Activated CD8-positive, alpha-beta memory T cell treated with anti-CD3 and anti-CD28 coated beads, Interleukin-2, amount 10 ng/mL, durations not matched to agents 7 days and 5 days (primary cell): ENCODE data around the gene PRPF6. TPM values are rescaled to one million over a fixed set of nuclear protein-coding genes. Genes with fewer than 3 reads are reported as not detected.

Experiments
- ATAC-seq: fragments of 150-1000 bp; cut with Tn5 transposase; one replicate; pipeline ENCODE4 v1.10.0; 2021; ENCODE audit warnings: moderate library complexity
- CTCF ChIA-PET: fragments of 350-600 bp; sonication (Branson Sonifier 250); formaldehyde crosslinking; loops from one replicate; lab custom pipeline; 2021; ENCODE audit warnings: antibody characterized with exemption; lab: Charles Lee
- DNase-seq: peaks from one replicate; pipeline ENCODE4 v3.0.0-alpha.2; 2020
- H3K27ac Mint-ChIP-seq: one replicate; pipeline ENCODE4 v1.8.0; 2021; ENCODE audit warnings: mild to moderate bottlenecking, mixed read lengths
- H3K27me3 Mint-ChIP-seq: one replicate; pipeline ENCODE4 v1.8.0; 2021; ENCODE audit warnings: mixed read lengths
- H3K36me3 Mint-ChIP-seq: one replicate; pipeline ENCODE4 v1.8.0; 2021; ENCODE audit warnings: mild to moderate bottlenecking, mixed read lengths
- H3K4me1 Mint-ChIP-seq: one replicate; pipeline ENCODE4 v1.8.0; 2021; ENCODE audit warnings: mixed read lengths
- H3K4me3 Mint-ChIP-seq: one replicate; pipeline ENCODE4 v1.8.0; 2021; ENCODE audit warnings: mild to moderate bottlenecking, moderate library complexity, mixed read lengths
- H3K9me3 Mint-ChIP-seq: one replicate; pipeline ENCODE4 v1.8.0; 2022; ENCODE audit warnings: low read depth, mixed read lengths
- total RNA-seq, 2 experiments: library from RNA; stranded (reverse); gene quantifications; one replicate each; pipeline ENCODE4 v1.2.3, GENCODE V29; 2021

PRPF6 gene
- total RNA-seq, 2 experiments from 2014 or later = 77.5 to 80.6 TPM

- DNase-seq (no peak), ATAC-seq (no peak)
- Mint-ChIP-seq H3K4me1 (peaks cover 32% of the 10 kb centered on the region), H3K27ac (no peak overlapping the region), H3K27me3 (peaks cover 25% of the 10 kb centered on the region), H3K36me3 (no peaks in the 10 kb centered on the region), H3K4me3 (no peak overlapping the region), H3K9me3 (no peaks in the 10 kb centered on the region)
- CTCF ChIA-PET = interaction anchor here (9.8 kb wide), 1 partner anchor 16 kb away, joined by 133 read pairs; the partner anchor contains the start of gene TCEA2
Measured at GRCh38 chr20:64043768-64044167, 62.8 kb downstream of the PRPF6 start.

GRCh38 chr20:64044484-64045247 lies 63.7 kb downstream of the PRPF6 start:
- H3K9me3 Mint-ChIP-seq = no peaks in the 10 kb centered on the region
- no peak overlapping the region for H3K27ac Mint-ChIP-seq
- H3K4me1 Mint-ChIP-seq = peaks cover 27% of the 10 kb centered on the region
- CTCF ChIA-PET = interaction anchor here (1.0 to 9.8 kb wide), 3 partner anchors 15 to 71 kb away, joined by 3 to 133 read pairs (median 4); partner anchors contain the start of gene TCEA2
- ATAC-seq = no peak
- H3K4me3 Mint-ChIP-seq = no peak overlapping the region
- no peaks in the 10 kb centered on the region for H3K36me3 Mint-ChIP-seq
- peaks cover 27% of the 10 kb centered on the region for H3K27me3 Mint-ChIP-seq
- DNase-seq = no peak

GRCh38 chr20:64045346-64046011 lies 64.5 kb downstream of the PRPF6 start:
- H3K27me3 Mint-ChIP-seq = peaks cover 32% of the 10 kb centered on the region
- CTCF ChIA-PET = interaction anchor here (1.0 to 9.8 kb wide), 2 partner anchors 14 to 21 kb away, joined by 3 to 133 read pairs; partner anchors contain the start of gene TCEA2
- H3K36me3 Mint-ChIP-seq = no peaks in the 10 kb centered on the region
- H3K4me1 Mint-ChIP-seq = peaks cover 19% of the 10 kb centered on the region
- no peak for DNase-seq
- ATAC-seq = no peak
- H3K27ac Mint-ChIP-seq = no peak overlapping the region
- no peaks in the 10 kb centered on the region for H3K9me3 Mint-ChIP-seq
- H3K4me3 Mint-ChIP-seq = no peak overlapping the region

- Mint-ChIP-seq H3K27ac (no peak overlapping the region), H3K9me3 (no peaks in the 10 kb centered on the region), H3K4me3 (no peak overlapping the region), H3K36me3 (no peaks in the 10 kb centered on the region), H3K4me1 (peaks cover 5% of the 10 kb centered on the region), H3K27me3 (peaks cover 44% of the 10 kb centered on the region)
- CTCF ChIA-PET = interaction anchor here (1.7 kb wide), 1 partner anchor 9 kb away, joined by 9 read pairs; no protein-coding TSS in a partner anchor
- DNase-seq (no peak), ATAC-seq (no peak)
Measured at GRCh38 chr20:64047046-64047389, 66.1 kb downstream of the PRPF6 start.

- ATAC-seq (no peak), DNase-seq (no peak)
- no peak overlapping the region for H3K27ac Mint-ChIP-seq
- peaks cover 3% of the 10 kb centered on the region for H3K4me1 Mint-ChIP-seq
- no peaks in the 10 kb centered on the region for H3K36me3 Mint-ChIP-seq
- peaks cover 44% of the 10 kb centered on the region for H3K27me3 Mint-ChIP-seq
- no peak overlapping the region for H3K4me3 Mint-ChIP-seq
- no peaks in the 10 kb centered on the region for H3K9me3 Mint-ChIP-seq
- CTCF ChIA-PET = interaction anchor here (1.0 to 7.4 kb wide), 4 partner anchors 9 to 68 kb away, joined by 3 to 78 read pairs (median 8); partner anchors contain the start of genes C20orf204, PRPF6 and SAMD10
Measured at GRCh38 chr20:64047968-64048401, 67.1 kb downstream of the PRPF6 start.

- no peak overlapping the region for H3K27ac Mint-ChIP-seq
- H3K9me3 Mint-ChIP-seq = no peaks in the 10 kb centered on the region
- CTCF ChIA-PET = interaction anchor here (1.0 to 7.4 kb wide), 3 partner anchors 9 to 68 kb away, joined by 3 to 78 read pairs (median 7); partner anchors contain the start of genes C20orf204, PRPF6 and SAMD10
- no peak overlapping the region for H3K4me3 Mint-ChIP-seq
- no peaks in the 10 kb centered on the region for H3K36me3 Mint-ChIP-seq
- peaks cover 44% of the 10 kb centered on the region for H3K27me3 Mint-ChIP-seq
- H3K4me1 Mint-ChIP-seq = peaks cover 3% of the 10 kb centered on the region
- no peak for DNase-seq
- no peak for ATAC-seq
Measured at GRCh38 chr20:64048402-64049044, 67.6 kb downstream of the PRPF6 start.

- peaks cover 44% of the 10 kb centered on the region for H3K27me3 Mint-ChIP-seq
- no peak within 1 kb of the TSS for H3K27ac Mint-ChIP-seq
- DNase-seq (peak; percentile 63), ATAC-seq (peak; percentile 64)
- CTCF ChIA-PET = interaction anchor here (1.0 to 7.4 kb wide), 3 partner anchors 10 to 69 kb away, joined by 3 to 78 read pairs (median 7); partner anchors contain the start of genes C20orf204, PRPF6 and SAMD10
- peaks cover 5% of the 10 kb centered on the region for H3K4me1 Mint-ChIP-seq
- peak within 1 kb of the TSS; percentile 40 for H3K4me3 Mint-ChIP-seq
- H3K9me3 Mint-ChIP-seq = no peaks in the 10 kb centered on the region
- H3K36me3 Mint-ChIP-seq = no peaks in the 10 kb centered on the region
Measured at GRCh38 chr20:64049060-64049877, 68.3 kb downstream of the PRPF6 start, which contains the start of gene SOX18. SOX18 (minus strand) TSS chr20:64049639; CDS start chr20:64049516, 123 bp downstream.

- Mint-ChIP-seq H3K36me3 (no peaks in the 10 kb centered on the region), H3K4me1 (peaks cover 9% of the 10 kb centered on the region), H3K9me3 (no peaks in the 10 kb centered on the region), H3K4me3 (no peak overlapping the region), H3K27ac (no peak overlapping the region), H3K27me3 (peaks cover 44% of the 10 kb centered on the region)
- DNase-seq (no peak), ATAC-seq (no peak)
- CTCF ChIA-PET = interaction anchor here (0.5 to 7.4 kb wide), 4 partner anchors 9 to 76 kb away, joined by 3 to 78 read pairs (median 5); partner anchors contain the start of genes PRPF6 and SAMD10
Measured at GRCh38 chr20:64049878-64050260, 68.9 kb downstream of the PRPF6 start.

GRCh38 chr20:64050261-64051032 lies 69.5 kb downstream of the PRPF6 start:
- CTCF ChIA-PET = interaction anchor here (0.5 to 7.4 kb wide), 3 partner anchors 8 to 77 kb away, joined by 3 to 78 read pairs (median 3); no protein-coding TSS in a partner anchor
- no peak for ATAC-seq
- no peak overlapping the region for H3K27ac Mint-ChIP-seq
- no peaks in the 10 kb centered on the region for H3K9me3 Mint-ChIP-seq
- H3K4me1 Mint-ChIP-seq = peaks cover 14% of the 10 kb centered on the region
- no peak overlapping the region for H3K4me3 Mint-ChIP-seq
- peaks cover 44% of the 10 kb centered on the region for H3K27me3 Mint-ChIP-seq
- DNase-seq = no peak
- H3K36me3 Mint-ChIP-seq = no peaks in the 10 kb centered on the region

- CTCF ChIA-PET = interaction anchor here (7.4 kb wide), 1 partner anchor 12 kb away, joined by 78 read pairs; no protein-coding TSS in a partner anchor
- no peak overlapping the region for H3K27ac Mint-ChIP-seq
- DNase-seq (no peak), ATAC-seq (no peak)
- peaks cover 40% of the 10 kb centered on the region for H3K27me3 Mint-ChIP-seq
- H3K4me3 Mint-ChIP-seq = no peak overlapping the region
- no peaks in the 10 kb centered on the region for H3K9me3 Mint-ChIP-seq
- peaks cover 15% of the 10 kb centered on the region for H3K4me1 Mint-ChIP-seq
- H3K36me3 Mint-ChIP-seq = no peaks in the 10 kb centered on the region
Measured at GRCh38 chr20:64051033-64051452, 70.1 kb downstream of the PRPF6 start.

GRCh38 chr20:64051561-64052325 lies 70.8 kb downstream of the PRPF6 start:
- DNase-seq = no peak

More at GRCh38 chr20:64051561-64052325, 70.8 kb downstream of the PRPF6 start:
- Mint-ChIP-seq H3K36me3 (no peaks in the 10 kb centered on the region), H3K27me3 (peaks cover 34% of the 10 kb centered on the region), H3K4me1 (peaks cover 15% of the 10 kb centered on the region), H3K9me3 (no peaks in the 10 kb centered on the region), H3K4me3 (no peak overlapping the region), H3K27ac (no peak overlapping the region)
- no peak for ATAC-seq
- CTCF ChIA-PET = interaction anchor here (3.4 to 7.4 kb wide), 2 partner anchors 12 to 19 kb away, joined by 12 to 78 read pairs; no protein-coding TSS in a partner anchor
